ENCODE measurements around the gene UBE4B. TPM values are rescaled to one million over a fixed set of nuclear protein-coding genes. Genes with fewer than 3 reads are reported as not detected.

Gene UBE4B
- total RNA-seq, 1 donor from 2014 or later, result 47.1 TPM

DNA sequence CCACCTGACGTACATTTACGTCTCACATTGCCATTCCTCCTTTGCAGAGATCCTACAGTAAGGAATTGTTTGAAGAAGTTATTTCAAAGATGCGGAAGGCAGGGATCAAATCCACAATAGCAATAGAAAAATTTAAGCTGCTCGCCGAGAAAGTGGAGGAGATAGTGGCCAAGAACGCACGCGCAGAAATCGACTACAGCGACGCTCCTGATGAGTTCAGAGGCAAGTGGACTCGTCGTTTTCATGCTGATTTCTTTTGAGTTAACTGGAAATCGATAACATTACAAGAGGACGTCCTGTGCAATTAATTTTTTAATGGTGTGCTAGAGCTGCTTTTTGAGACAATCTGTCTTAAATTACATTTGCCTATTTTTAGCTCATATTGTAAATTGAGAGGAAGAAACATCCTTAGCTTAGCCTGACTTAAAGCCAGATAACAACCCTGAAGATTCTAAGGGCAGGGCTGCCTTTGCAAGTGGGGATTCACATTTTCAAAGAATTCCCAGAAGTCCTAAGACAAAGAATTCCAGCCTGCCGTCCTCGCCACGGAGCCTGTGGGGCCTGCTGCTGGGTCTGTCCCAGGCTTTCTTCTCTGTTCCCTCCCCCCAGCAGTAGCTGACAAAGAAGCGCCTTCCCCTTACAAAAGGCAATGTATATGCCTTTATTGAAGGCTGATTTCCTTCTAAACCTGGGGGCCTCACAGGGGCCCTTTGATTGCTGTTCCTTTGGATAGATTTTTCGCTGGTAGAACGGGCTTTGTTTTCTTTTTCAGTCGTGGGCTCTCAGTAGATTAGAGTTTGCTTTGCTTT is 146.0 kb downstream of the UBE4B start:
- Histone ChIP-seq H3K27me3 (ENCODE audit: control insufficient read depth, insufficient read depth, low read length) (no peaks in the 10 kb centered on the region), H3K36me3 (ENCODE audit: control insufficient read depth, insufficient read depth, low read length) (no peaks in the 10 kb centered on the region), H3K4me3 (ENCODE audit: low read depth, low read length) (no peak overlapping the region)
- TF ChIP-seq, protein P1, sequence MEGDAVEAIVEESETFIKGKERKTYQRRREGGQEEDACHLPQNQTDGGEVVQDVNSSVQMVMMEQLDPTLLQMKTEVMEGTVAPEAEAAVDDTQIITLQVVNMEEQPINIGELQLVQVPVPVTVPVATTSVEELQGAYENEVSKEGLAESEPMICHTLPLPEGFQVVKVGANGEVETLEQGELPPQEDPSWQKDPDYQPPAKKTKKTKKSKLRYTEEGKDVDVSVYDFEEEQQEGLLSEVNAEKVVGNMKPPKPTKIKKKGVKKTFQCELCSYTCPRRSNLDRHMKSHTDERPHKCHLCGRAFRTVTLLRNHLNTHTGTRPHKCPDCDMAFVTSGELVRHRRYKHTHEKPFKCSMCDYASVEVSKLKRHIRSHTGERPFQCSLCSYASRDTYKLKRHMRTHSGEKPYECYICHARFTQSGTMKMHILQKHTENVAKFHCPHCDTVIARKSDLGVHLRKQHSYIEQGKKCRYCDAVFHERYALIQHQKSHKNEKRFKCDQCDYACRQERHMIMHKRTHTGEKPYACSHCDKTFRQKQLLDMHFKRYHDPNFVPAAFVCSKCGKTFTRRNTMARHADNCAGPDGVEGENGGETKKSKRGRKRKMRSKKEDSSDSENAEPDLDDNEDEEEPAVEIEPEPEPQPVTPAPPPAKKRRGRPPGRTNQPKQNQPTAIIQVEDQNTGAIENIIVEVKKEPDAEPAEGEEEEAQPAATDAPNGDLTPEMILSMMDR (IDR thresholded peaks at IDR 0.05; ENCODE audit: insufficient read depth, low read length, poor library complexity, severe bottlenecking), result no peak
- no peak for DNase-seq (ENCODE audit: low read depth)

DNA sequence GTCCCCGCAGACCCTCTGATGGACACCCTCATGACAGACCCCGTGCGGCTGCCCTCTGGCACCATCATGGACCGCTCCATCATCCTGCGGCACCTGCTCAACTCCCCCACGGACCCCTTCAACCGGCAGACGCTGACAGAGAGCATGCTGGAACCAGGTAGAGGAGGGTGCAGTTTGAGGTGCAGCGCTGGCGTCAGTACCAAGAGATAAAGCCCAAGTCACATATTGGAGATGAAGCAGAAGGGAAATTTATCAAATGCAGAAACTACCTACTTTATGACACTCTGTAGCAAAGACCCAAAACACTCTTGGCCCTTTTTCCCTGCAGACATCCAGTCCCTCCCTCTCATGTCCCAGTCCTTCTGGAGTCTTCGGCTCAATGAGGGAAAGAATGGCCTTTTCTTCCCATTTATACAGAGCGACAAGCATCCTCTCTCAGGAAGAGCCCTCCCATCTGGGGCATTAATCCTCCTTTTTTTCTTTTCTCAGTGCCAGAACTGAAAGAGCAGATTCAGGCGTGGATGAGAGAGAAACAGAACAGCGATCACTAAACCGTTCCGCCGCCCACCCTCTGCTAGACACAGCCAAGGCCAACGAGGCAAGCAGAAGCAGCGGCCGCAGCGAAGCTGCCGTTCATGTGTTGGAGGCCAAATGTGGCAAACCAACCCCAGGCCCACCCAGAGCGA is 146.8 kb downstream of the UBE4B start:
- no peak for DNase-seq (ENCODE audit: low read depth)
- no peaks in the 10 kb centered on the region for H3K27me3 ChIP-seq (ENCODE audit: control insufficient read depth, insufficient read depth, low read length)
- no peak overlapping the region for H3K4me3 ChIP-seq (ENCODE audit: low read depth, low read length)
- H3K36me3 ChIP-seq (ENCODE audit: control insufficient read depth, insufficient read depth, low read length), result no peaks in the 10 kb centered on the region
- TF ChIP-seq, protein P1 (IDR thresholded peaks at IDR 0.05; ENCODE audit: insufficient read depth, low read length, poor library complexity, severe bottlenecking), result no peak

DNA sequence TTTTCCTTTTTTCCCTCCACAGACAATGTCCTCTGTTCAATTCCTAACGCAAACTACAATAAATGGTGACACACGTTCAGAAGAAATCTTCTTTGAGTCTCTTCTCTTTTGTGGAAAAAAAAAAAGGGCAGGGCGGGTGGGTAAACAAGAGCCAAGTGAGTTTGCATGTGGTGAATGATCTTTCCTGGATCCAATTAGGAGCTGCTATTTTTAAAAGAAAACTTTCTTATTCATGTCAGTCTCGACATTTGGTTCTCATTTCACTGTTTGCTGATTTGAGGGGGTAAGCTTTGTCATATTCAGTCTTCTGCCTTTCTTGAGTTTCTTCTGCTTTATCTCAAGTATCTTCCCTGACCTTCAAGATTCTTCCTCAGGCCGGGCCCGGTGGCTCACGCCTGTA is 148.4 kb downstream of the UBE4B start:
- Histone ChIP-seq H3K27me3 (ENCODE audit: control insufficient read depth, insufficient read depth, low read length) (no peaks in the 10 kb centered on the region), H3K36me3 (ENCODE audit: control insufficient read depth, insufficient read depth, low read length) (no peaks in the 10 kb centered on the region), H3K4me3 (ENCODE audit: low read depth, low read length) (no peak overlapping the region)
- TF ChIP-seq, protein P1 (IDR thresholded peaks at IDR 0.05; ENCODE audit: insufficient read depth, low read length, poor library complexity, severe bottlenecking), result no peak
- no peak for DNase-seq (ENCODE audit: low read depth)

DNA sequence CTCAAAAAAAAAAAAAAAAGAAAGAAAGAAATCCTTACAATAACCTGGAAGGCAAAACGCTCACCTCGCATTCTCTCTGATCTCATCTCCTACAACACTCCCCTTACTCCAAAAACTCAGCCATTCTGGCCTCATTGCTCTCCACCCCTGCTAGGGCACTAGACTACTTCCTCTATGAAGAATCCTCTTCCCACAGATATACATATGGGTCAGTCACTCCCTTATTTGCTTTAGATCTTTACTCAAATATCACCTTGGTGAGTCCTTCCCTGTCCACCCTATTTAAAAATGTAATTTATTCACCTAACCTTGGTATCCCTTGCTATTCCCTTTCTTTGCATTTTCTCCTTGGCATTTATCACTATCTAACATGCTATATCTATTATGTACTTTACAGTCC is 153.0 kb downstream of the UBE4B start:
- Histone ChIP-seq H3K27me3 (ENCODE audit: control insufficient read depth, insufficient read depth, low read length) (no peaks in the 10 kb centered on the region), H3K36me3 (ENCODE audit: control insufficient read depth, insufficient read depth, low read length) (no peaks in the 10 kb centered on the region), H3K4me3 (ENCODE audit: low read depth, low read length) (no peak overlapping the region)
- DNase-seq (ENCODE audit: low read depth), result no peak
- TF ChIP-seq, protein P1 (IDR thresholded peaks at IDR 0.05; ENCODE audit: insufficient read depth, low read length, poor library complexity, severe bottlenecking), result no peak

DNA sequence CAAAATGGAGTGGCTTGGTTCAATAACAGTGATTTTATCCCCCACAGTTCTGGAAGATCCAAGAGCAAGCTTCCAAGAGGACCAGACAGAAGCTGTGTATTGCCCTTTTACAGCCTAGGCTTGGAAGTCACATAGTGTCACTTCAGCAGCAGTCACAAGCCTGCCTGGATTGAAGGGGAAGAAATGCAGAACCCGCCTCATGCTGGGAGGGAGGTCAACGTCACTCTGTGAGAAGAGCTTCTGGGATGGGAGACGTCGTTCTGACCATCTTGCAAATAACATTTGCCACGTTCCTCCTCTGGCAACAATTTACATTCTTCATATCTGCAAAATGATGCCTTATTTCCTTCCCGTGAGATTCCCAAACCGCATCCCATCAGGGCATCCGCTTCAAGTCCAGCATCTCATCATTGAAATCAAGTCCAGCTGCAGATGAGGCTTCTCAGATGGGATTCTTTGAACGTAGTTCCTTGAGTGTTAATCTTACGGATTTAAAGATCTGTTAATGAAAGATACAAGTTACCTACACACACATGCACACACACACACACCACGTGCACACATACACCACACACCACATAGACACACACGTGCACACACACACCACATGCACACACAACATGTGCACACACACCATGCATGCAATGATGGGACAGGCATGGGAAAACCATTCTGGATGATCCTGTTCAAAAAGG is 153.7 kb downstream of the UBE4B start:
- TF ChIP-seq, protein P1 (IDR thresholded peaks at IDR 0.05; ENCODE audit: insufficient read depth, low read length, poor library complexity, severe bottlenecking), result no peak
- no peak for DNase-seq (ENCODE audit: low read depth)

More for the DNA sequence above, 153.7 kb downstream of the UBE4B start:
- H3K27me3 ChIP-seq (ENCODE audit: control insufficient read depth, insufficient read depth, low read length), result no peaks in the 10 kb centered on the region
- H3K36me3 ChIP-seq (ENCODE audit: control insufficient read depth, insufficient read depth, low read length), result no peaks in the 10 kb centered on the region
- no peak overlapping the region for H3K4me3 ChIP-seq (ENCODE audit: low read depth, low read length)
